SJSA1 (cell line): ENCODE measurements around the gene MAVS. TPM values are rescaled to one million over a fixed set of nuclear protein-coding genes. Genes with fewer than 3 reads are reported as not detected.
"Not testable (repeated sequence)": the region's sequence is repeated elsewhere in the genome, so short reads cannot be mapped to it uniquely, and the experiment has no call there.

Experiments
- DNase-seq, 2 experiments: peaks; one replicate each; pipeline ENCODE4 v3.0.0-alpha.2; 2015 to 2020; ENCODE audit warnings: low spot score in 2 of 2, low read depth in 1 of 2
- H3K27ac ChIP-seq: fragments of 250-450 bp; sonication (Bioruptor Pico); 2 replicates; pipeline ENCODE4 v1.5.1; 2020; ENCODE audit warnings: mild to moderate bottlenecking, moderate library complexity
- H3K27me3 ChIP-seq: fragments of 250-450 bp; sonication (Bioruptor Pico); replicated peaks from 2 replicates; pipeline ENCODE4 v1.5.1; 2020; ENCODE audit warnings: mild to moderate bottlenecking, moderate library complexity
- H3K36me3 ChIP-seq: fragments of 250-450 bp; sonication (Bioruptor Pico); 2 replicates; pipeline ENCODE4 v1.5.1; 2020; ENCODE audit warnings: mild to moderate bottlenecking
- H3K4me1 ChIP-seq: fragments of 250-450 bp; sonication (Bioruptor Pico); replicated peaks from 2 replicates; pipeline ENCODE4 v1.6.1; 2021; ENCODE audit warnings: mild to moderate bottlenecking
- H3K4me3 ChIP-seq: fragments of 250-450 bp; sonication (Bioruptor Pico); 2 replicates; pipeline ENCODE4 v1.5.1; 2020; ENCODE audit warnings: mild to moderate bottlenecking
- H3K9me3 ChIP-seq: fragments of 250-450 bp; sonication (Bioruptor Pico); replicated peaks from 2 replicates; pipeline ENCODE4 v1.5.1; 2020; ENCODE audit warnings: mild to moderate bottlenecking
- total RNA-seq: library from RNA; depleted of rRNA; stranded (reverse); fragments of >200 nt; shearing (Covaris generic); gene quantifications from 2 replicates; pipeline ENCODE4 v1.2.3, GENCODE V29; 2014

MAVS gene
- total RNA-seq, 1 experiment from 2014 or later: 21.5 TPM

GRCh38 chr20:3871550-3872265, 25.1 kb downstream of the MAVS start:
- H3K4me1 ChIP-seq: no peaks in the 10 kb centered on the region
- DNase-seq: no peak
- no peaks in the 10 kb centered on the region for H3K27me3 ChIP-seq
- no peak overlapping the region for H3K4me3 ChIP-seq
- peaks cover 69% of the 10 kb centered on the region for H3K36me3 ChIP-seq
- H3K27ac ChIP-seq: no peak overlapping the region
- no peaks in the 10 kb centered on the region for H3K9me3 ChIP-seq

GRCh38 chr20:3873507-3873906, 26.9 kb downstream of the MAVS start:
- Histone ChIP-seq H3K4me3 (no peak overlapping the region), H3K4me1 (no peaks in the 10 kb centered on the region), H3K9me3 (no peaks in the 10 kb centered on the region), H3K27ac (no peak overlapping the region), H3K27me3 (no peaks in the 10 kb centered on the region), H3K36me3 (peaks cover 54% of the 10 kb centered on the region)
- DNase-seq: no peak

- Histone ChIP-seq H3K27ac (no peak overlapping the region), H3K36me3 (peaks cover 55% of the 10 kb centered on the region), H3K27me3 (no peaks in the 10 kb centered on the region), H3K4me1 (no peaks in the 10 kb centered on the region), H3K9me3 (no peaks in the 10 kb centered on the region), H3K4me3 (no peak overlapping the region)
- DNase-seq: no peak
Measured at GRCh38 chr20:3874194-3874844, 27.7 kb downstream of the MAVS start.

GRCh38 chr20:3875378-3875974, 28.8 kb downstream of the MAVS start:
- H3K36me3 ChIP-seq: peaks cover 49% of the 10 kb centered on the region
- H3K4me3 ChIP-seq: no peak overlapping the region
- H3K27ac ChIP-seq: no peak overlapping the region
- no peak for DNase-seq
- H3K9me3 ChIP-seq: no peaks in the 10 kb centered on the region
- H3K4me1 ChIP-seq: no peaks in the 10 kb centered on the region
- H3K27me3 ChIP-seq: no peaks in the 10 kb centered on the region

GRCh38 chr20:3876000-3876399, 29.4 kb downstream of the MAVS start:
- Histone ChIP-seq H3K4me1 (no peaks in the 10 kb centered on the region), H3K27ac (no peak overlapping the region), H3K9me3 (no peaks in the 10 kb centered on the region), H3K27me3 (no peaks in the 10 kb centered on the region), H3K4me3 (no peak overlapping the region), H3K36me3 (peaks cover 44% of the 10 kb centered on the region)
- DNase-seq: no peak

- Histone ChIP-seq H3K9me3 (no peaks in the 10 kb centered on the region), H3K27ac (no peak overlapping the region), H3K4me1 (no peaks in the 10 kb centered on the region), H3K36me3 (peaks cover 37% of the 10 kb centered on the region), H3K27me3 (no peaks in the 10 kb centered on the region), H3K4me3 (no peak overlapping the region)
- no peak for DNase-seq
Measured at GRCh38 chr20:3876676-3877075, 30.0 kb downstream of the MAVS start.

GRCh38 chr20:3878921-3879274, 32.3 kb downstream of the MAVS start:
- H3K4me3 ChIP-seq, H3K4me1 ChIP-seq, H3K9me3 ChIP-seq, DNase-seq, H3K27ac ChIP-seq, H3K27me3 ChIP-seq: not testable (repeated sequence)
- H3K36me3 ChIP-seq: peaks cover 17% of the 10 kb centered on the region

GRCh38 chr20:3885715-3886114, 39.1 kb downstream of the MAVS start:
- H3K4me3 ChIP-seq: no peak overlapping the region
- no peaks in the 10 kb centered on the region for H3K9me3 ChIP-seq
- H3K27ac ChIP-seq: no peak overlapping the region
- peaks cover 16% of the 10 kb centered on the region for H3K36me3 ChIP-seq
- H3K4me1 ChIP-seq: peaks cover 6% of the 10 kb centered on the region
- no peak for DNase-seq
- no peaks in the 10 kb centered on the region for H3K27me3 ChIP-seq

GRCh38 chr20:3887876-3888620, 41.4 kb downstream of the MAVS start:
- peak overlapping the region; percentile 76; the same call in 1 of the 2 replicates for H3K27ac ChIP-seq
- no peak for DNase-seq
- H3K4me3 ChIP-seq: peak overlapping the region; percentile 97
- peaks cover 37% of the 10 kb centered on the region for H3K36me3 ChIP-seq
- no peaks in the 10 kb centered on the region for H3K9me3 ChIP-seq
- H3K4me1 ChIP-seq: peaks cover 23% of the 10 kb centered on the region
- H3K27me3 ChIP-seq: no peaks in the 10 kb centered on the region

- H3K36me3 ChIP-seq: peaks cover 38% of the 10 kb centered on the region
- DNase-seq: peak; percentile 100
- peak within 1 kb of the TSS; percentile 94 for H3K27ac ChIP-seq
- no peaks in the 10 kb centered on the region for H3K27me3 ChIP-seq
- no peaks in the 10 kb centered on the region for H3K9me3 ChIP-seq
- H3K4me1 ChIP-seq: peaks cover 23% of the 10 kb centered on the region
- H3K4me3 ChIP-seq: peak within 1 kb of the TSS; percentile 97
Measured at GRCh38 chr20:3888622-3889488, 42.2 kb downstream of the MAVS start, which contains the start of gene PANK2. Gene PANK2 (plus strand): TSS chr20:3889387.

- H3K36me3 ChIP-seq: peaks cover 47% of the 10 kb centered on the region
- H3K9me3 ChIP-seq: no peaks in the 10 kb centered on the region
- H3K27ac ChIP-seq: peak overlapping the region; percentile 94
- DNase-seq: peak; percentile 49 to 71
- peaks cover 23% of the 10 kb centered on the region for H3K4me1 ChIP-seq
- peak overlapping the region; percentile 97 for H3K4me3 ChIP-seq
- H3K27me3 ChIP-seq: no peaks in the 10 kb centered on the region
Measured at GRCh38 chr20:3889489-3890397, 43.1 kb downstream of the MAVS start.

- peak overlapping the region; percentile 94 for H3K27ac ChIP-seq
- H3K9me3 ChIP-seq: no peaks in the 10 kb centered on the region
- H3K4me1 ChIP-seq: peaks cover 23% of the 10 kb centered on the region
- no peaks in the 10 kb centered on the region for H3K27me3 ChIP-seq
- H3K36me3 ChIP-seq: peaks cover 49% of the 10 kb centered on the region
- DNase-seq: peak in 1 of 2 experiments; percentile 25
- peak overlapping the region; percentile 97 for H3K4me3 ChIP-seq
Measured at GRCh38 chr20:3890398-3890751, 43.7 kb downstream of the MAVS start.
